ENCODE data around the gene SUGP1.
"Not testable (repeated sequence)": the region's sequence is repeated elsewhere in the genome, so short reads cannot be mapped to it uniquely, and the experiment has no call there.

The SUGP1 gene

GRCh38 chr19:19261350-19262189 is 58.7 kb downstream of the SUGP1 start:
- no peak for DNase-seq

DNA sequence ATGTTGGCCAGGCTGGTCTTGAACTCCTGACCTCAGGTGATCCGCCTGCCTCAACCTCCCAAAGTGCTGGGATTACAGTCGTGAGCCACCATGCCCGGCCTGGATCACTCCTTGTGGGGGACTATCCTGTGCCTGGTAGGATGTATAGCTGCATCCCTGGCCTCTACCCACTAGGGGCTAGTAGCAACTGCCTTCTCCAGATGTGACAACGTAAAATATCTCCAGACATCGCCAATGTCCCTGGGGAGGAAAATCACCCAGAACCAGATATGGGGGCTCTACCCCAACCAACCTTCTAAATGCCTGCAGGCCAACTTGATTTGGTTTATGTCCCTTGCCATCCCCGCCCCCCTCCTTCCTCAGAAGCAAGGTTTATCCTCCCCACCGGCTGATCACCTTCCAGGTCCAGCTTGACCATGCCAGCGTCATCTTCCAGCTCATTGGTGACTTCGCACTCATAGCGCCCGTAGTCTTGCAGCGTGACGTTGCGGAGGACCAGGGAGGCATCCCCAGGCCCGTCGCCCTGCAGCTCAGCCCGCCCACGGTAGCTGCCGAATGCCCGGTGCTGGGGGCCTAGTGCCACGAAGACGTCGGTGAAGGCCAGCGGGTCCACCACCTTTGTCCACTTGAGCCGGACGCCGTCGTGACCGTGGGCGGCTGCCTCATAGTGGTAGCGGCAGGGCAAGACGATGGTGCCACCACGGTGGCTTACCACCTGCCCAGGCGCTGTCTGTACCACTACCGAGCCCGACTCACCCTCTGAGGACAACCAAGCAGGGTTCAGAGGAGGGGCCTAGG is 59.7 kb downstream of the SUGP1 start:
- DNase-seq = no peak

GRCh38 chr19:19259741-19260140 is 60.6 kb downstream of the SUGP1 start:
- DNase-seq = no peak

DNA sequence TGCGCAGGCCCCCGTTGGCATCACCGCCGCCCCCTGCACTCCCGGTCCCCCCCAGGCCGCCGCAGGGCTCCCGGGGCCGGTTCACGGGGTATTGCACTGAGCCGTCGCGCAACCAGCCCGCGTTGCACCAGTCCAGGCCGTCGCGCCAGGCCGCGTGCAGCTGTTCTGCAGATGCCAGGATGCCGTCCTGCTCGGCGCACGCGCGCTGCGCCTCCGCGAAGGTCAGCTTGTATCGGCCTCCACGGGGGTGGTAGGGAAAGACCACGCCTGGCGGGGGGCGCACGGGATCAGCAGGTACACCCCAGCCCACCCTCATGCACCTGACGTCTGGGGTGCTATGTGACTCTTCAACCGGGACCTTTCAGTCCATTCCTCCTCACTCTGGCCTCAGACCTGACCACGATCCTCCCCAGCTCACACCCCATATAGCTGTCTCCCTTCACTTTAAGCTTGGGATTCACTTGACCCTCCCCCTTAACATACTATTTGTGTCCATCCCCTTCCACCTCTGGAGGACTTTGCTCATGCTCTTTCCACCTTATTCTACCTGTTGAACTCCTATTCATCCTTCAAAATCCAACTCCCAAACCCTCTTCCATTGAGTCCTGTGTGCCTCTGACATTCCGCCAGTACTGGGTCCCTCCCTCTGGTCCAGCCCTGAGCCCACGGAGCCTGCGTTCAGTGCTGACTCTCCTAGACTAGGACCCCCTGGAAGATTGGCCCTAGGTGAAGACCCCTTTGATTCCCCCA is 61.5 kb downstream of the SUGP1 start:
- no peak for DNase-seq

DNA sequence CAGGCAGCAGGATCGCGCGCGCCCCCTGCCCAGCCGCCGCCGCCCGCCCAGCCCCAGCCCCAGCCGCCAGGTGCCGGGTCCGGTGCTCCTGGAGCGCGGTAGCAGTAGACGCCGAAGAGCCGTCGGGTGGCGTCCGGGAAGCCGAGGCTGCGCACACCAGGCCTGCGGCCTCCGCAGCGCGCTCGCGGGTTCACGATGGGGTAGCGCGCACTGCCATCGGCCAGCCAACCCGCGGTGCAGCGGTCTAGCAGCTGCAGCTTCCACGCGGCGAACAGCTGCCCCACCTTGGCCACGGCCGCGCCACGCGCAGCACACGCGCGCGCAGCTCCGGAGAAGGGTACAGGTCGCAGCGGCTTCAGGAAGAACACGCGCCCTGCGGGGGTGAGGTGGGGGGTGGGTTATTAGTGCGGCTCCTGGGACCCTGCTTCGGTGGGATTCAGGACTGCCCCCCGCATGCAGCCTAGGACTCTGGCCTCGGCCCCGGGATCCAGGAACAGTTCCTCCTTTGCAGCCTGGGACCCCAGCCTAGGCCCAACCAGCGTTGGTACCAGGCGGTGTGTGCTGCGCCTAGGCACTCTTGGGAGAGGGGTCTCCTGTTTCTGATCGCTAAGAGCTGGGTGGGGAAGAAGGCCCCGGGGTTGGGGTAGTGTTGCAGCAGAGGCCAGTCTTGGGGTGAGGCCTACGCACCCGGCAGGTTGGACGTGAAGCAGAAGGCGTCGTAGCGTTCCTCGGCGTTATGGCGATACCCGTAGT is 62.3 kb downstream of the SUGP1 start:
- DNase-seq = no peak

GRCh38 chr19:19257137-19257536 is 63.2 kb downstream of the SUGP1 start:
- no peak for DNase-seq

GRCh38 chr19:19256072-19256969 is 64.0 kb downstream of the SUGP1 start:
- no peak for DNase-seq

- DNase-seq = not testable (repeated sequence)
Observed at GRCh38 chr19:19253409-19253808, 66.9 kb downstream of the SUGP1 start.

DNA sequence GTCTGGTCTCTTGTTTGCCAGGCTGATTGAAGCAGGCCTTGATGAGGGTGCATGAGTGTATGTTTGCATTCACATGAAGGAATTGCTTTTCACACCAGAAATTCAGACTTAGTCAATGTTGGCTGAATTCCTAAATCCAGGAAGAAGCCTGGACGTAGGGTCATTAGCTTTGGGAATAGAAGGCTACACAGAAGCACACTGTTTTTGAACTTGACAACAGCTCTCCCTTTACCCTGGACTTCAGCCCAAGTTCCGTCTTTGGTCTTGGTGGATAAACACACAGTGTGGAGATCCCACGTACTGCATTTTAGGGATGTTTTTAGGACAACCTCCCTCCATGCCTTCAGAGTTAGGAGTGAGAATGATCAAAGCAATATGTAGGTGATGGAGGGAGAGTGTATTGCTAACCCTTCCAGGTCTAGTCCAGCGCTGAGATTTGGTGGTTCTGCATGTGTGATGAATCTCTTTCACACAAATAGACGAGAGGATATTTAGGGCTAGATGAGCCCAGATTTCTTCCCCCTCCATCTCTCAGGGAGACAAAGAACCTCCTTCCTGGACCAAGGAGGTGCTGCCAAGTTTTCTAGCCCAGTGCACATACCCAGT is 70.0 kb downstream of the SUGP1 start:
- no peak for DNase-seq

GRCh38 chr19:19240476-19240875 is 79.8 kb downstream of the SUGP1 start:
- DNase-seq = no peak

GRCh38 chr19:19239675-19240074 is 80.6 kb downstream of the SUGP1 start:
- no peak for DNase-seq

GRCh38 chr19:19238126-19238894 is 82.0 kb downstream of the SUGP1 start:
- DNase-seq = no peak

GRCh38 chr19:19236173-19236572 is 84.1 kb downstream of the SUGP1 start:
- DNase-seq = no peak

GRCh38 chr19:19234220-19234816 is 86.0 kb downstream of the SUGP1 start:
- DNase-seq = no peak

GRCh38 chr19:19232261-19232721 is 88.0 kb downstream of the SUGP1 start:
- no peak for DNase-seq

DNA sequence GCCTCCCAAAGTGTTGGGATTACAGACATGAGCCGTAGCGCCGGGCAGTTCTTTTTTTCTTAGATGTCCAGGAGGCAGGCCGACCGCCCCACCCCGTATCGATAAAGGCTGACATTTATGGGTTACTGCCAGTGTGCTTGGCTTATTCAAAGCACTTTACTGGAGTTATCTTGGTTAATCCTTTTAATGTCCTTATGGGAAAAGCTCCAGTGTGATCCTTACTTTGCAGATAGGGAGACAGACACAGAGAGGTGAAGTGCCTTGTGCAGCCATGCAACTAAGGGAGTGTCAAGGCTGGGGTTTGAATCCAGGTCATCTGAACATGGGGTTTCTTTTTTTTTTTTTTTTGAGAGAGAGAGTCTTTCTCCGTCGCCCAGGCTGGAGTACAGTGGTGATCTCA is 89.3 kb downstream of the SUGP1 start:
- no peak for DNase-seq

DNA sequence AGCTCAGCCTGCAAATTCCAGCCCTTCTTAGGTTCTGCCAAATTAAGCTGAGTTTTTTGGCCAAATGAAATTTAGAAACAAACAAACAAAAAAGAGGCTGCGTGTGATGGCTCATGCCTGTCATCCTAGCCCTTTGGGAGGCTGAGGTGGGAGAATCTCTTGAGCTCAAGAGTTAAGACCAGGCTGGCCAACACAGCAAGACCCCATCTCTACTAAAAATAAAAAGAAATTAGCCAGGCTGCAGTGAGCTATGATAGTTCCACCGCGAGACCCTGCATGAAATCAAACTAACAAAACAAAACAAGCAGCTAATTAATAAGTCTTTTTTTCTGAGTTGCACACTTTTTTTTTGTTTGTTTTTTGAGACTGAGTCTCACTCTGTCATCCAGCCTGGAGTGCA is 90.6 kb downstream of the SUGP1 start:
- no peak for DNase-seq

DNA sequence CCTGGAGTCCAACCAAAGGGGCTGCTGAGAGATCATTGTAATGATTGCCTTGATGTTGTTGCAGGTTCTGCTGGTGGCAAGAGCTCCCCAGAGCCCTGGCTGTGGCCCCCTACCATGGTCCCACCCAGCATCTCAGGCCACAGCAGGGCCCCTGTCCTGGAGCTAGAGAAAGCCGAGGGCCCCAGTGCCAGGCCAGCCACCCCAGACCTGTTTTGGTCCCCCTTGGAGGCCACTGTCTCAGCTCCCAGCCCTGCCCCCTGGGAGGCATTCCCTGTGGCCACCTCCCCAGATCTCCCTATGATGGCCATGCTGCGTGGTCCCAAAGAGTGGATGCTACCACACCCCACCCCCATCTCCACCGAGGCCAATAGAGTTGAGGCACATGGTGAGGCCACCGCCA is 93.1 kb downstream of the SUGP1 start:
- DNase-seq = no peak

DNA sequence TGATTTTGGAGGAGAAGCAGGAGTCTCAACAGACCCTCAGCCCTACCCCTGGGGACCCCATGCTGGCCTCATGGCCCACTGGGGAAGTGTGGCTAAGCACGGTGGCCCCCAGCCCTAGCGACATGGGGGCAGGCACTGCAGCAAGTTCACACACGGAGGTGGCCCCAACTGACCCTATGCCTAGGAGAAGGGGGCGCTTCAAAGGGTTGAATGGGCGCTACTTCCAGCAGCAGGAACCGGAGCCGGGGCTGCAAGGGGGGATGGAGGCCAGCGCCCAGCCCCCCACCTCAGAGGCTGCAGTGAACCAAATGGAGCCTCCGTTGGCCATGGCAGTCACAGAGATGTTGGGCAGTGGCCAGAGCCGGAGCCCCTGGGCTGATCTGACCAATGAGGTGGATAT is 93.6 kb downstream of the SUGP1 start:
- DNase-seq = no peak

DNA sequence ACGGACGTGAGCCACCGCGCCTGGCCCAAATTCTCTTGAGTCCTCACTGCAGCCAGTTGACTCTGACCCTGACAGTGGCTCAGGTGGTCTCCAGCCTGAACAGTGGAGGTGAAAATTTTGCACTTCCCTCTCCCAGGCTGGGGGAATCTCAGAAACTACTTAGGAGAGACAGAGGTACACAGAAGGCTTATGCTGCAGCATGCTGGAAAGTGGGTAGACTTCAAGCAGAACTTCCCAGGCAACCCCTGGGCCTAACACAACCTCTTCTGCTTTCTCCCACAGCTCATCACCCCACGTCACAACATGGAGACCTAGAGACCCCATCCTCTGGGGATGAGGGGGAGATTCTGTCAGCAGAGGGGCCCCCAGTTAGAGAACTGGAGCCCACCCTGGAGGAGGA is 94.1 kb downstream of the SUGP1 start:
- no peak for DNase-seq

Measured in stimulated activated CD4-positive, alpha-beta T cell treated with anti-CD3 and anti-CD28 coated beads, Interleukin-4, amount 100 ng/mL, for 4 hours (primary cell).